GM20000 (cell line): ENCODE measurements around the gene TRAF3IP3.

Experiments
- DNase-seq: peaks from one replicate; pipeline ENCODE4 v3.0.0; 2012; ENCODE audit warnings: low spot score
- TF ChIP-seq, protein P1 (sequence below): IDR thresholded peaks from 2 replicates; pipeline ENCODE4 v1.5.1; 2012; ENCODE audit warnings: mild to moderate bottlenecking, control low read depth; ENCODE audit errors: extremely low read depth, missing control alignments

The TRAF3IP3 gene

GRCh38 chr1:209715314-209715713, 40.5 kb upstream of the TRAF3IP3 start:
- DNase-seq = no peak
- TF ChIP-seq, protein P1, sequence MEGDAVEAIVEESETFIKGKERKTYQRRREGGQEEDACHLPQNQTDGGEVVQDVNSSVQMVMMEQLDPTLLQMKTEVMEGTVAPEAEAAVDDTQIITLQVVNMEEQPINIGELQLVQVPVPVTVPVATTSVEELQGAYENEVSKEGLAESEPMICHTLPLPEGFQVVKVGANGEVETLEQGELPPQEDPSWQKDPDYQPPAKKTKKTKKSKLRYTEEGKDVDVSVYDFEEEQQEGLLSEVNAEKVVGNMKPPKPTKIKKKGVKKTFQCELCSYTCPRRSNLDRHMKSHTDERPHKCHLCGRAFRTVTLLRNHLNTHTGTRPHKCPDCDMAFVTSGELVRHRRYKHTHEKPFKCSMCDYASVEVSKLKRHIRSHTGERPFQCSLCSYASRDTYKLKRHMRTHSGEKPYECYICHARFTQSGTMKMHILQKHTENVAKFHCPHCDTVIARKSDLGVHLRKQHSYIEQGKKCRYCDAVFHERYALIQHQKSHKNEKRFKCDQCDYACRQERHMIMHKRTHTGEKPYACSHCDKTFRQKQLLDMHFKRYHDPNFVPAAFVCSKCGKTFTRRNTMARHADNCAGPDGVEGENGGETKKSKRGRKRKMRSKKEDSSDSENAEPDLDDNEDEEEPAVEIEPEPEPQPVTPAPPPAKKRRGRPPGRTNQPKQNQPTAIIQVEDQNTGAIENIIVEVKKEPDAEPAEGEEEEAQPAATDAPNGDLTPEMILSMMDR = no peak

GRCh38 chr1:209717818-209718217, 38.0 kb upstream of the TRAF3IP3 start:
- TF ChIP-seq, protein P1 = no peak
- DNase-seq = no peak

DNA sequence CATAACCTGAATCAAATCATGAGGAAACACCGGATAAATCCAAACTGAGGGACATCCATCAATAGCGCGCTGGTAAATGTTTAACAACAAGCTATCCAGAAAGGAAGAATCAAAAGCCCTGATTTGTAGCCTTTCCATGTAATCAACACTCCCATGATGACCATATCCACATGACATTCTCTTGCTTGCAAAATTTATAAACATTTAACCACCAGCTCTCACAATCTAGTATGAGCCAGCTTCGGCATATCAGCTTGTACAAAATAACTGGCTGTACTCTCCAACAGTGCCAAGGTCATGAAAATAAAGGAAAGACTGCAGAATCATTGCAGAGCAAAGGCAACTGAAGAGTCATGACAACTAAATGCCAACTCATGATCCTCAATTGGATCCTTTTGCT, 35.5 kb upstream of the TRAF3IP3 start:
- TF ChIP-seq, protein P1 = no peak
- no peak for DNase-seq

DNA sequence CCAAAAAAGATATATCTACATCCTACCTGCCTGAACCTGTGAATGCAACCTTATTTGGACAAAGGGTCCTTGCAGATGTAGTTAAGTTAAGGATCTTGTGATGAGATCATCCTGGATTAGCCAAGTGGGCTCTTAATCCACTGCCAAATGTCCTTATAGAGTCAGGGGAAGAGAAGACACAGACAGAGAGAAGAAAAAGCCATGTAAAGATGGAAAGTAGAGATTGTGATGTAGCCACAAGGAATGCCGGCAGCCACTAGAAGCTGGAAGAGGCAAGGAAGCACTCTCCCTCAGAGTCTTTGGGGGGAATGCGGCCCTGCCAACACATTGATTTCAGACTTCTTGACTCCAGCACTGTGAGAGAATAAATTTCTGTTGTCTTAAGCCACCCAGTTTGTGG, 35.0 kb upstream of the TRAF3IP3 start:
- TF ChIP-seq, protein P1 = no peak
- no peak for DNase-seq

- no peak for DNase-seq
- TF ChIP-seq, protein P1 = no peak
Measured at GRCh38 chr1:209721323-209721722, 34.5 kb upstream of the TRAF3IP3 start.

DNA sequence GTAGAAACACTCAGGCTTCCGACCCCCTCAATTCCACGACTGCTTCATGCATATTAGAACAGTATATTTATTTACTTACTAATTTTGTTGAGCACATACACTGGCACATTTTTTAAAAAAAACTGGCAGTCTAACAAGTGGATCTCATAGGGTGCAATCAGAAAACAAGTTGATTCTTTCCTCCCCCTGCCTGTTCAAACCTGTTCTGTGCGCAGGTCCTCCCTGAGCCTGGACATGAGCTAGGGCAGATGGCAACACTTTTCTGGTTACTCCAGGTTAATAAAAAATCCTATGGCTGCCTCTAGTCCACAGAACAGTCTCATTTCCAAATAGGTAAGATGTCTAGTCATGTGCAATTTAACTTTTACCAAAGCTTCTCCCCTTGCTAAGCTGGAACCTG, 32.6 kb upstream of the TRAF3IP3 start:
- TF ChIP-seq, protein P1 = no peak
- DNase-seq = no peak

GRCh38 chr1:209723756-209724693, 31.8 kb upstream of the TRAF3IP3 start:
- DNase-seq = peak; percentile 23
- TF ChIP-seq, protein P1 = no peak
